Activated naive CD8-positive, alpha-beta T cell (primary cell): ENCODE data around the gene PGLYRP1.

ENCODE experiments used
- H3K27ac Mint-ChIP-seq: one replicate; pipeline ENCODE4 v1.8.0; 2021; ENCODE audit warnings: mixed read lengths
- H3K27me3 Mint-ChIP-seq: one replicate; pipeline ENCODE4 v1.8.0; 2021; ENCODE audit warnings: mixed read lengths
- H3K36me3 Mint-ChIP-seq: one replicate; pipeline ENCODE4 v1.8.0; 2021; ENCODE audit warnings: mixed read lengths
- H3K4me1 Mint-ChIP-seq: one replicate; pipeline ENCODE4 v1.8.0; 2021; ENCODE audit warnings: low read depth, mixed read lengths
- H3K4me3 Mint-ChIP-seq: one replicate; pipeline ENCODE4 v1.8.0; 2021; ENCODE audit warnings: mild to moderate bottlenecking, mixed read lengths
- H3K9me3 Mint-ChIP-seq: one replicate; pipeline ENCODE4 v1.8.0; 2021; ENCODE audit warnings: low read depth, mixed read lengths

The PGLYRP1 gene

DNA sequence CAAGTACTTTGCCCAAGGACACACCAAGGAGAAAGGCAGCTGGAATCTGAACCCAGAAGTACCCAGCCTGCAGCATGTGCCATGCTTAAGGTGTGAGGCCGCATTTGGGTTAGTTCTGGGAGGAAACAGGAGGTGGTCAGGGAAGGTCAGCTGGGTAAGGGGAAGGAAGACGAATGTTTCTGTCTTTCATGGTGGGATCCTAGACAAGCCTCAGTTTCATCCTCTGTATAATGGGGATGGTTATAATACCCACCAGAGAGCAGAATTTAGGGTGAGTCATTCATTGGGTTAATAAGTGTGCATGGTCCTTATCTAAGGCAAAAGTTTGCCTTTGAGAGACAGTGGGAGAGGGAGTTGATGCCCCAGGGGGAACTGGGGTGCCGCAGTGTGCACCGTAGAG lies 24.0 kb downstream of the PGLYRP1 start:
- Mint-ChIP-seq H3K27me3 (no peaks in the 10 kb centered on the region), H3K4me3 (no peak overlapping the region), H3K4me1 (peaks cover 26% of the 10 kb centered on the region), H3K36me3 (peaks cover 6% of the 10 kb centered on the region), H3K27ac (no peak overlapping the region), H3K9me3 (no peaks in the 10 kb centered on the region)

DNA sequence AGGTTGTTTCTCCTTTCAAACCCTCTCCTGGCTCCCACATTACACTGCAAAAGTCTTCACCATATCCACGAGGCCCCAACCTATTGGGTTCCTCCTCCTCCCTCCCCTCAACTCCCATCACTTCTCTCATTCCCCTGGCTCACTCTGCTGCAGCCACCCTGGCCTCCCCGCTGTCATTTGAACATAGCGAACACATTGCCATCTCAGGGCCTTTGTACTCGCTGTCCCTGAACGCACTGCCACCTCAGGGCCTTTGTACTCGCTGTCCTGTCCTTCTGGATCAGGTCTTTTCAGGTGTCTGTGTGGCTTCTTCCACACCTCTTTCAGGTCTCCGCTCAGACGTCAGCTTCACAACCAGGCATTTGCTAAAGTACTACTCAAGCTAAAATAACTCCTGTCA lies 25.9 kb downstream of the PGLYRP1 start:
- Mint-ChIP-seq H3K9me3 (no peaks in the 10 kb centered on the region), H3K36me3 (peaks cover 6% of the 10 kb centered on the region), H3K27ac (peak overlapping the region; percentile 11), H3K4me3 (no peak overlapping the region), H3K27me3 (no peaks in the 10 kb centered on the region), H3K4me1 (peaks cover 26% of the 10 kb centered on the region)

GRCh38 chr19:45995715-45996385 lies 27.0 kb downstream of the PGLYRP1 start:
- Mint-ChIP-seq H3K4me1 (peaks cover 22% of the 10 kb centered on the region), H3K9me3 (no peaks in the 10 kb centered on the region), H3K4me3 (no peak overlapping the region), H3K27me3 (no peaks in the 10 kb centered on the region), H3K27ac (no peak overlapping the region), H3K36me3 (peaks cover 6% of the 10 kb centered on the region)

- H3K4me1 Mint-ChIP-seq, result peaks cover 15% of the 10 kb centered on the region
- no peaks in the 10 kb centered on the region for H3K9me3 Mint-ChIP-seq
- H3K27ac Mint-ChIP-seq, result no peak within 1 kb of the TSS
- H3K4me3 Mint-ChIP-seq, result no peak within 1 kb of the TSS
- H3K36me3 Mint-ChIP-seq, result peaks cover 6% of the 10 kb centered on the region
- H3K27me3 Mint-ChIP-seq, result peaks cover 4% of the 10 kb centered on the region
Measured at GRCh38 chr19:45994998-45995714, 27.7 kb downstream of the PGLYRP1 start, which contains the start of gene CCDC61. CCDC61 (plus strand) TSS chr19:45995467; CDS start chr19:46003019, 7,552 bp downstream.

- Mint-ChIP-seq H3K9me3 (no peaks in the 10 kb centered on the region), H3K4me3 (no peak overlapping the region), H3K36me3 (peaks cover 6% of the 10 kb centered on the region), H3K4me1 (peaks cover 10% of the 10 kb centered on the region), H3K27me3 (peaks cover 5% of the 10 kb centered on the region), H3K27ac (no peak overlapping the region)
Measured at GRCh38 chr19:45994456-45994997, 28.3 kb downstream of the PGLYRP1 start.

DNA sequence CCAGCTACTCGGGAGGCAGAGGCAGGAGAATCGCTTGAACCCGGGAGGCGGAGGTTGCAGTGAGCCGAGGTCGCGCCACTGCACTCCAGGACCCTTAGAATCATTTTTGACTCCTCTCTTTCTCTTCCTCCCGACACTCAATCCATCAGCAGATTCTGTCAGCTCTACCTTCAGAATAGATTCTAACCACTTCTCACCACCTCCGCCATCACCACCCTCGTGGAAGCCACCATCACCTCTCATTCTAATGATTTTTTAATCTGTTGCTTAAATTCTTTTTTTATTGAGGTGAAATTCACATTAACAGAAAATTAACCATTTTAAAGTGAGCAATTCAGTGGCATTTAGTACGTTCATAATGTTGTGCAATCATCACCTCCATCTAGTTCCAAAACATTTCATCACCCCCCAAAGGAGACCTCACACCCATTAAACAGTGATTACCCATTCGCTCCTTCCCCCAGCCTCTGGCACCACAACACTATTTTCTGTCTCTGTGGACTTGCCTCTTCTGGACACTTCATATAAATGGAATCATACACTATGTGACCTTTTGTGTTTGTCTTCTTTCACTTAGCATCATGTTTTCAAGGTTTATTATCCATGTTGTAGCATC lies 32.6 kb downstream of the PGLYRP1 start:
- no peak overlapping the region for H3K4me3 Mint-ChIP-seq
- peaks cover 9% of the 10 kb centered on the region for H3K27me3 Mint-ChIP-seq
- no peaks in the 10 kb centered on the region for H3K4me1 Mint-ChIP-seq
- H3K27ac Mint-ChIP-seq, result no peak overlapping the region
- H3K36me3 Mint-ChIP-seq, result no peaks in the 10 kb centered on the region
- H3K9me3 Mint-ChIP-seq, result no peaks in the 10 kb centered on the region

GRCh38 chr19:45985321-45985720 lies 37.5 kb downstream of the PGLYRP1 start:
- H3K9me3 Mint-ChIP-seq, result no peaks in the 10 kb centered on the region
- H3K27me3 Mint-ChIP-seq, result peaks cover 9% of the 10 kb centered on the region
- H3K4me1 Mint-ChIP-seq, result no peaks in the 10 kb centered on the region
- no peak overlapping the region for H3K4me3 Mint-ChIP-seq
- H3K27ac Mint-ChIP-seq, result no peak overlapping the region
- no peaks in the 10 kb centered on the region for H3K36me3 Mint-ChIP-seq

- Mint-ChIP-seq H3K9me3 (no peaks in the 10 kb centered on the region), H3K36me3 (no peaks in the 10 kb centered on the region), H3K4me1 (no peaks in the 10 kb centered on the region), H3K4me3 (no peak overlapping the region), H3K27me3 (peaks cover 10% of the 10 kb centered on the region), H3K27ac (no peak overlapping the region)
Measured at GRCh38 chr19:45981350-45981749, 41.5 kb downstream of the PGLYRP1 start.

DNA sequence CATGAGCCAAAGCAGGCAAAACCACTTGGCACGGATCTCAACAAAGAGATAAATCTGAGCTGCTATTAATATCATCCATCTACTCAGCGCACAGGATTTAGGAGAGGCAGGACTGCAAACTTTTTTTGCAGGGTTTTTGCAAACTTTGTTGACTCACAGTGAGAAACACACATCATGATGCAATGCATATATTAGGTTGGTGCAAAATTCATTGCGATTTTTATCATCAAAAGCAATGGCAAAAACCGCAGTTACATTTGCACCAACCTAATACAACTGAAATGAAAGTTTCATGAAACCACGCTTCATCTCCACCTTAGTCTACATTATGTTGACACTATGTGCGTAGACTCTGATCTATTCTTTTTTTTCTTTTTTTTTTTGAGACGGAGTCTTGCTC lies 44.7 kb downstream of the PGLYRP1 start:
- peaks cover 6% of the 10 kb centered on the region for H3K4me1 Mint-ChIP-seq
- H3K9me3 Mint-ChIP-seq, result no peaks in the 10 kb centered on the region
- H3K27ac Mint-ChIP-seq, result no peak overlapping the region
- H3K36me3 Mint-ChIP-seq, result no peaks in the 10 kb centered on the region
- no peak overlapping the region for H3K4me3 Mint-ChIP-seq
- H3K27me3 Mint-ChIP-seq, result peaks cover 28% of the 10 kb centered on the region

DNA sequence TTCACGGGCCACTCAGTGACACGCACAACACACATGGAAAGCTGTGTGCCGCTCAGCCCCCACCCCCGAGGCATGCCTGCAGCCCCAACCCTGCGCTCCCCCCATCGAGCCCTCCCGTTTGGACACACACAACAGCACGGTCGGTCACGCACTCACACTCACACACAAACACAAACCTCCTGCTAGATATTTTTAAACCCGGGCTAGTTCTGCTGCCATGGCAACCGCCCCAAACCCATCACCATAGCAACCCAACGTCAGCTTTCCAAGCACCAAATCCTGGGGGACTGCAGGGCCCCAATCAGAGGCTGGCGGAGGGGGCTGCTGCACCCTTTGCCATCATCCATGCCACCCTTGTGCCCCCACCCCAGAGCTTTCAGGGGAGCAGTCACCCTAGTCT lies 46.7 kb downstream of the PGLYRP1 start:
- no peak overlapping the region for H3K27ac Mint-ChIP-seq

DNA sequence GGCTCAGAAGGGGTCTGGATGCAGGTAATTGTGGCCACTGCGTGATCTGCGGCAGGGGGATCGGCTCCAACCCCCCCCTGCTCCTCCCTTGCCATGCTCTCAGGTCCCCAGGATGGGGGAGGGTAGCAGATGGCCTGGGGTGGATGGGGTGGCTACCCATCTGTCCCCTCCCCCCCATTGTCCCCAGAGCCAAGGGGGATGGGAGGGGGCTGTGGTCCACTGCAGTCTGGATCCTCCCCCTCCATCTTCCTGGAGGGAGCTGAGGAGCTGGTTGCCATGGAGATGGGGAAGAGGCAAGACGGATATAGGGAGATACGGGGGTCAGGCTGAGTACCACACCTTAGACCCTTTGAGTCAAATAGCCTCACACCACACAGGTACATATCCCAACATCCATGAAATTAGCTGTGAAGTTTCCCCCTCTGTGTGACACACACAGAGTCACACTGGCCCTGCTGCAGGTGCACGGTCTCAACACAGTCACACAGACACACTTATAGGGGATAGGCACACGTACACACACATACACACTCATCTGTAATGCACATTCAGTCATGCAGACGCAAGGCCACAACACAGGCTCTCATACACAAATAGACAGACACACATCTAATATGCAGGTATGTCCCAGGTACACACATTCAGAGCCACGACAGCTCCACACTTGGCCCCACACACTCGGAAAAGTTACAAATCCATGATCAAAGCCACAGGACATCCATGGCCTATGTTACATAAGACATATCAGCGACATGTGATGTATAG lies 47.4 kb downstream of the PGLYRP1 start:
- Mint-ChIP-seq H3K27me3 (peaks cover 39% of the 10 kb centered on the region), H3K27ac (no peak overlapping the region)

More for the DNA sequence above, 46.7 kb downstream of the PGLYRP1 start:
- peaks cover 20% of the 10 kb centered on the region for H3K4me1 Mint-ChIP-seq
- no peaks in the 10 kb centered on the region for H3K9me3 Mint-ChIP-seq
- no peak overlapping the region for H3K4me3 Mint-ChIP-seq
- H3K36me3 Mint-ChIP-seq, result no peaks in the 10 kb centered on the region
- H3K27me3 Mint-ChIP-seq, result peaks cover 36% of the 10 kb centered on the region

DNA sequence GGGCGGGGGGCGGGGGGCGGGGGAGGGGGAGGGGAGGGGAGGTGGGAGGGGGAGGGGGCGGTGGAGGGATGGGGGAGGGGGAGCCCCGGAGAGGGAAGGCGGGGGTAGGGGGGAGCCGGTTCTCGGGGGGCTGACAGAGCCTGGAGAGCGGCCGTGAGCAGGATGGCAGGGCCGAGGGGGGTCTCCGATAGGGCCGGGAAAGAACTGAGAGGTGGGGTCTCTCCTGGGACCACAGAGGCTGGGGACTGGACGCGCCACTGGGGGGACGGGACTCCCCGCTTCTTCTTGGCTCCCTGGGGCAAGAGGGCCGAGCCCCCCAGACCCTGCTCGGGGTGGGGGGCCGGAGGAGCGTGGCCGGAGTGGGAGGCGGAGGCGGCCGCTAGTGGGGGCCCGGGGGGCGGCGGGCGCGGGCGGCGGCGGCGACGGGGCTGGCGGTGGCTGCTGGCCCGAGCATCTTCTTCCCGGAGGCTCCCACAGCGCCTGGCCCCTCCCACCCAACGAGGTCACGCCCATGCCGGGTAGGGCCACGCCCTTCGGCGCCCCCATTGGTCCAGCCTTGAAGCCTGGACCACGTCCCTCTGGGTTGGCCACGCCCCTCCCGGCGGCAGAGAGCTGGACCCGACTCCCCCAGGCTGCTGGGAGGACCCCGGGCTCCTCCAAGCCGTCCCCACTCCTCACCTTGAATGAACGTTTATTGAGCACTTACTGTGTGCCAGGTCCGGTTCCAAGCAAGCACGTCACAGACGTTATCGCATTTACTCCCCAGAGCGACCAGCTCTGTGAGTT lies 49.1 kb downstream of the PGLYRP1 start, which contains the start of gene NOVA2:
NOVA2 (minus strand) TSS at position 313 of the 786 bp plus-strand sequence. CDS start 514 bp downstream, outside the sequence.
- no peaks in the 10 kb centered on the region for H3K36me3 Mint-ChIP-seq

More for the DNA sequence above, 47.4 kb downstream of the PGLYRP1 start:
- H3K9me3 Mint-ChIP-seq, result no peaks in the 10 kb centered on the region
- H3K4me1 Mint-ChIP-seq, result peaks cover 22% of the 10 kb centered on the region
- no peak overlapping the region for H3K4me3 Mint-ChIP-seq
- H3K36me3 Mint-ChIP-seq, result no peaks in the 10 kb centered on the region

DNA sequence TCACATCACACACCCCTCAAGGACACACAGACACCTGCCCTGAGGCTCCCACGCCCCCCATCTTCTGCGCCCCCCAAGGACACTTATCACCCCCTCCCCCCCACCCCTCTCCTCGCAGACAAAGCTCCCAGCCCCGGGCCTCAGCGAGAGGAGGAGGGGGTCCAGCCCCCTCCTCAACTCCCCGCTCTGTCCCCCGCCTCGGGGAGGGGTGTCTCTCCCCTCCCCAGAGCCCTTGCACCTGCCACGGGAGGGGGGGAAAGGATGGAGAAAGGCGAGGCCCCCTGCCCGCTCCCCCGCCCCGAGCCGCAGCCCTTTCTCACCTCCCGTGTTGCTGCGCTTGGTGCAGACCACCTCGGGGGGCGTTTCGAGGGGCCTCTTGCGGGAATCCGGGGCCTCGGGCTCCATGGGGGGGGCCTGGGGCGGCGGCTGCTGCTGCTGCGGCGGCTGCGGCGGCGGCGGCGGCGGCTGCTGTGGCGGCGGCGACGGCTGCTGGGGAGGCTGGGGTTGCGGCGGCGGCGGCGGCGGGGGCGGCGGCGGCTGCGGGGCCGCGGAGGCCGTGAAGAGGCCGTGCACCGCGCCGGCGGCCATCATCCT lies 49.8 kb downstream of the PGLYRP1 start:
- Mint-ChIP-seq H3K9me3 (no peaks in the 10 kb centered on the region), H3K36me3 (no peaks in the 10 kb centered on the region), H3K27me3 (peaks cover 52% of the 10 kb centered on the region), H3K27ac (no peak overlapping the region), H3K4me3 (peak overlapping the region; percentile 25), H3K4me1 (peaks cover 22% of the 10 kb centered on the region)

More for the DNA sequence above, 49.1 kb downstream of the PGLYRP1 start, which contains the start of gene NOVA2:
- Mint-ChIP-seq H3K27ac (no peak within 1 kb of the TSS), H3K27me3 (peaks cover 48% of the 10 kb centered on the region), H3K4me3 (peak within 1 kb of the TSS; percentile 68), H3K4me1 (peaks cover 22% of the 10 kb centered on the region), H3K9me3 (no peaks in the 10 kb centered on the region)
